Glutamatergic neuron (in vitro differentiated cells): ENCODE results near the gene MAP3K7. TPM values are rescaled to one million over a fixed set of nuclear protein-coding genes. Genes with fewer than 3 reads are reported as not detected.
"Not testable (repeated sequence)": the region's sequence is repeated elsewhere in the genome, so short reads cannot be mapped to it uniquely, and the experiment has no call there.

Source experiments
- DNase-seq: peaks from one replicate; pipeline ENCODE4 v3.0.0; 2022
- H3K27ac Mint-ChIP-seq: one replicate; pipeline ENCODE4 v1.8.0; 2020; ENCODE audit warnings: mild to moderate bottlenecking, mixed read lengths, inconsistent platforms; ENCODE audit not compliant: unreplicated experiment
- H3K27me3 Mint-ChIP-seq: one replicate; pipeline ENCODE4 v1.8.0; 2020; ENCODE audit warnings: mild to moderate bottlenecking, moderate library complexity, mixed read lengths, inconsistent platforms; ENCODE audit not compliant: unreplicated experiment
- H3K36me3 Mint-ChIP-seq: one replicate; pipeline ENCODE4 v1.8.0; 2020; ENCODE audit warnings: mild to moderate bottlenecking, mixed read lengths, inconsistent platforms; ENCODE audit not compliant: unreplicated experiment
- H3K4me1 Mint-ChIP-seq: one replicate; pipeline ENCODE4 v1.8.0; 2020; ENCODE audit warnings: mild to moderate bottlenecking, low read depth, mixed read lengths, inconsistent platforms; ENCODE audit not compliant: unreplicated experiment
- H3K4me3 Mint-ChIP-seq: one replicate; pipeline ENCODE4 v1.8.0; 2020; ENCODE audit warnings: mild to moderate bottlenecking, mixed read lengths, inconsistent platforms; ENCODE audit not compliant: unreplicated experiment
- H3K9me3 Mint-ChIP-seq: one replicate; pipeline ENCODE4 v1.8.0; 2020; ENCODE audit warnings: mild to moderate bottlenecking, moderate library complexity, mixed read lengths, inconsistent platforms; ENCODE audit not compliant: unreplicated experiment
- CTCF ChIP-seq: fragments of 200-600 bp; sonication (generic); IDR thresholded peaks from one replicate; pipeline ENCODE4 v1.5.0; 2021; ENCODE audit not compliant: partially characterized antibody, unreplicated experiment
- total RNA-seq: library from RNA; stranded (reverse); fragmentation: NEBNext Ultra II Directional; extraction: Animal tissue kit (Norgen Biotek cat#: 25700); gene quantifications from one replicate; pipeline ENCODE4 v1.2.1, GENCODE V29; 2021; ENCODE audit not compliant: unreplicated experiment

The MAP3K7 gene
- total RNA-seq, 1 donor from 2014 or later: 39.4 TPM

- no peak for DNase-seq
- Mint-ChIP-seq H3K36me3 (no peaks in the 10 kb centered on the region), H3K9me3 (no peaks in the 10 kb centered on the region), H3K27ac (no peak overlapping the region), H3K4me1 (no peaks in the 10 kb centered on the region), H3K27me3 (peaks cover 2% of the 10 kb centered on the region), H3K4me3 (no peak overlapping the region)
- TF ChIP-seq CTCF: no peak
Measured at GRCh38 chr6:90569223-90569622, 17.6 kb downstream of the MAP3K7 start.

- H3K27me3 Mint-ChIP-seq, H3K4me1 Mint-ChIP-seq, H3K9me3 Mint-ChIP-seq, DNase-seq, H3K4me3 Mint-ChIP-seq, H3K27ac Mint-ChIP-seq: not testable (repeated sequence)
- peaks cover 13% of the 10 kb centered on the region for H3K36me3 Mint-ChIP-seq
Measured at GRCh38 chr6:90567682-90568081, 19.2 kb downstream of the MAP3K7 start.

- H3K4me3 Mint-ChIP-seq, DNase-seq, H3K27me3 Mint-ChIP-seq, H3K27ac Mint-ChIP-seq, H3K9me3 Mint-ChIP-seq, H3K4me1 Mint-ChIP-seq: not testable (repeated sequence)
- peaks cover 23% of the 10 kb centered on the region for H3K36me3 Mint-ChIP-seq
Measured at GRCh38 chr6:90562341-90562740, 24.5 kb downstream of the MAP3K7 start.

- no peak overlapping the region for H3K4me3 Mint-ChIP-seq
- TF ChIP-seq CTCF: no peak
- no peaks in the 10 kb centered on the region for H3K9me3 Mint-ChIP-seq
- no peak overlapping the region for H3K27ac Mint-ChIP-seq
- no peak for DNase-seq
- H3K4me1 Mint-ChIP-seq: no peaks in the 10 kb centered on the region
- peaks cover 23% of the 10 kb centered on the region for H3K36me3 Mint-ChIP-seq
- peaks cover 2% of the 10 kb centered on the region for H3K27me3 Mint-ChIP-seq
Measured at GRCh38 chr6:90559931-90560330, 26.9 kb downstream of the MAP3K7 start.

GRCh38 chr6:90557006-90557405 lies 29.9 kb downstream of the MAP3K7 start:
- Mint-ChIP-seq H3K9me3 (no peaks in the 10 kb centered on the region), H3K27ac (no peak overlapping the region), H3K36me3 (peaks cover 4% of the 10 kb centered on the region), H3K4me1 (no peaks in the 10 kb centered on the region), H3K4me3 (no peak overlapping the region), H3K27me3 (no peaks in the 10 kb centered on the region)
- TF ChIP-seq CTCF: no peak
- no peak for DNase-seq

GRCh38 chr6:90547991-90548390 lies 38.9 kb downstream of the MAP3K7 start:
- Mint-ChIP-seq H3K36me3 (no peaks in the 10 kb centered on the region), H3K9me3 (no peaks in the 10 kb centered on the region), H3K4me1 (peaks cover 14% of the 10 kb centered on the region), H3K27me3 (no peaks in the 10 kb centered on the region), H3K4me3 (no peak overlapping the region), H3K27ac (no peak overlapping the region)
- DNase-seq: no peak
- no peak for TF ChIP-seq CTCF
